GM19328 (cell line): ENCODE data around the gene PKIB.
A peak's percentile ranks its signal among the peaks of the same experiment; 100 is the strongest.

Experiments
- ATAC-seq: cut with Tn5 transposase; IDR thresholded peaks from one replicate; pipeline ENCODE4 v1.9.1; 2021; ENCODE audit warnings: mild to moderate bottlenecking, moderate library complexity; ENCODE audit not compliant: unreplicated experiment

Gene PKIB

GRCh38 chr6:122704066-122704465 is 93.9 kb downstream of the PKIB start:
- ATAC-seq = no peak

- ATAC-seq = peak; percentile 86
Measured at GRCh38 chr6:122709922-122710512, 99.8 kb downstream of the PKIB start.

- ATAC-seq = no peak
Measured at GRCh38 chr6:122710908-122711635, 100.9 kb downstream of the PKIB start.

GRCh38 chr6:122712093-122712447 is 101.9 kb downstream of the PKIB start:
- no peak for ATAC-seq

- no peak for ATAC-seq
Measured at GRCh38 chr6:122712448-122713137, 102.4 kb downstream of the PKIB start.

- ATAC-seq = no peak
Measured at GRCh38 chr6:122713138-122713537, 102.9 kb downstream of the PKIB start.

- no peak for ATAC-seq
Measured at GRCh38 chr6:122714059-122714458, 103.9 kb downstream of the PKIB start.

- ATAC-seq = no peak
Measured at GRCh38 chr6:122715725-122716124, 105.5 kb downstream of the PKIB start.

GRCh38 chr6:122717350-122717749 is 107.1 kb downstream of the PKIB start:
- ATAC-seq = no peak

- no peak for ATAC-seq
Measured at GRCh38 chr6:122718616-122719015, 108.4 kb downstream of the PKIB start.

- ATAC-seq = no peak
Measured at GRCh38 chr6:122719176-122719575, 109.0 kb downstream of the PKIB start.

GRCh38 chr6:122722746-122723145 is 112.5 kb downstream of the PKIB start:
- ATAC-seq = no peak

- no peak for ATAC-seq
Measured at GRCh38 chr6:122726649-122727048, 116.4 kb downstream of the PKIB start.

GRCh38 chr6:122727244-122727643 is 117.0 kb downstream of the PKIB start:
- no peak for ATAC-seq

- ATAC-seq = no peak
Measured at GRCh38 chr6:122730334-122730733, 120.1 kb downstream of the PKIB start.

- peak; percentile 58 for ATAC-seq
Measured at GRCh38 chr6:122730775-122731386, 120.7 kb downstream of the PKIB start.

GRCh38 chr6:122733259-122733658 is 123.1 kb downstream of the PKIB start:
- no peak for ATAC-seq

- no peak for ATAC-seq
Measured at GRCh38 chr6:122734529-122735395, 124.6 kb downstream of the PKIB start.

GRCh38 chr6:122735582-122735981 is 125.4 kb downstream of the PKIB start:
- ATAC-seq = no peak

GRCh38 chr6:122736163-122736562 is 126.0 kb downstream of the PKIB start:
- ATAC-seq = no peak

GRCh38 chr6:122736616-122737015 is 126.4 kb downstream of the PKIB start:
- no peak for ATAC-seq
